AG04450 (cell line): ENCODE measurements around the gene USB1. TPM values are rescaled to one million over a fixed set of nuclear protein-coding genes. Genes with fewer than 3 reads are reported as not detected.

ENCODE experiments used
- CTCF ChIA-PET: fragments of 300-600, 350-600 bp; formaldehyde crosslinking; extraction: SDS; loops from one replicate; lab custom pipeline; 2022; ENCODE audit warnings: antibody characterized with exemption, inconsistent platforms; lab: Charles Lee
- POLR2A ChIA-PET: fragments of 350-600 bp; formaldehyde crosslinking; extraction: SDS; loops from one replicate; lab custom pipeline; 2021; ENCODE audit warnings: antibody characterized with exemption, inconsistent platforms; lab: Yijun Ruan, JAX
- DNase-seq: peaks from one replicate; pipeline ENCODE4 v3.0.0-alpha.2; 2011; ENCODE audit warnings: low read depth, low spot score
- H3K27ac ChIP-seq: one replicate; pipeline ENCODE4 v1.5.1; 2012; ENCODE audit warnings: low read depth, low read length, control low read depth
- H3K27me3 ChIP-seq: one replicate; pipeline ENCODE4 v1.6.0; 2012; ENCODE audit warnings: low read length; ENCODE audit not compliant: control insufficient read depth, insufficient read depth
- H3K4me3 ChIP-seq: 2 replicates; pipeline ENCODE4 v1.5.1; 2011; ENCODE audit warnings: mild to moderate bottlenecking, low read depth, low read length, control low read depth
- H3K9me3 ChIP-seq: 2 replicates; pipeline ENCODE4 v1.5.1; 2012; ENCODE audit warnings: low read length; ENCODE audit not compliant: control insufficient read depth, insufficient read depth
- polyA plus RNA-seq: library from polyadenylated mRNA; depleted of rRNA; stranded (reverse); fragments of >200 nt; gene quantifications from 2 replicates; pipeline ENCODE4 v1.2.3, GENCODE V29; 2011
- TF ChIP-seq, protein P1 (sequence below): IDR thresholded peaks from 2 replicates; pipeline ENCODE4 v1.5.1; 2011; ENCODE audit warnings: low read depth, low read length, control low read depth, inconsistent platforms

The USB1 gene
- polyA plus RNA-seq, 1 experiment, result 48.7 TPM

GRCh38 chr16:58047557-58048348 is 46.5 kb downstream of the USB1 start:
- H3K27ac ChIP-seq, result no peak overlapping the region
- TF ChIP-seq, protein P1, sequence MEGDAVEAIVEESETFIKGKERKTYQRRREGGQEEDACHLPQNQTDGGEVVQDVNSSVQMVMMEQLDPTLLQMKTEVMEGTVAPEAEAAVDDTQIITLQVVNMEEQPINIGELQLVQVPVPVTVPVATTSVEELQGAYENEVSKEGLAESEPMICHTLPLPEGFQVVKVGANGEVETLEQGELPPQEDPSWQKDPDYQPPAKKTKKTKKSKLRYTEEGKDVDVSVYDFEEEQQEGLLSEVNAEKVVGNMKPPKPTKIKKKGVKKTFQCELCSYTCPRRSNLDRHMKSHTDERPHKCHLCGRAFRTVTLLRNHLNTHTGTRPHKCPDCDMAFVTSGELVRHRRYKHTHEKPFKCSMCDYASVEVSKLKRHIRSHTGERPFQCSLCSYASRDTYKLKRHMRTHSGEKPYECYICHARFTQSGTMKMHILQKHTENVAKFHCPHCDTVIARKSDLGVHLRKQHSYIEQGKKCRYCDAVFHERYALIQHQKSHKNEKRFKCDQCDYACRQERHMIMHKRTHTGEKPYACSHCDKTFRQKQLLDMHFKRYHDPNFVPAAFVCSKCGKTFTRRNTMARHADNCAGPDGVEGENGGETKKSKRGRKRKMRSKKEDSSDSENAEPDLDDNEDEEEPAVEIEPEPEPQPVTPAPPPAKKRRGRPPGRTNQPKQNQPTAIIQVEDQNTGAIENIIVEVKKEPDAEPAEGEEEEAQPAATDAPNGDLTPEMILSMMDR, result no peak
- no peaks in the 10 kb centered on the region for H3K9me3 ChIP-seq
- DNase-seq, result no peak
- POLR2A ChIA-PET, result no interaction called here
- H3K27me3 ChIP-seq, result no peaks in the 10 kb centered on the region
- no peak overlapping the region for H3K4me3 ChIP-seq
- CTCF ChIA-PET, result interaction anchor here (0.7 kb wide), 1 partner anchor 186 kb away, joined by 5 read pairs; no protein-coding TSS in a partner anchor

- ChIA-PET CTCF (no interaction called here), POLR2A (no interaction called here)
- H3K27me3 ChIP-seq, result no peaks in the 10 kb centered on the region
- H3K4me3 ChIP-seq, result no peak overlapping the region
- H3K9me3 ChIP-seq, result no peaks in the 10 kb centered on the region; the same call in 1 of the 2 replicates
- no peak for DNase-seq
- TF ChIP-seq, protein P1, result no peak
- H3K27ac ChIP-seq, result no peak overlapping the region
Observed at GRCh38 chr16:58048494-58049231, 47.5 kb downstream of the USB1 start.

DNA sequence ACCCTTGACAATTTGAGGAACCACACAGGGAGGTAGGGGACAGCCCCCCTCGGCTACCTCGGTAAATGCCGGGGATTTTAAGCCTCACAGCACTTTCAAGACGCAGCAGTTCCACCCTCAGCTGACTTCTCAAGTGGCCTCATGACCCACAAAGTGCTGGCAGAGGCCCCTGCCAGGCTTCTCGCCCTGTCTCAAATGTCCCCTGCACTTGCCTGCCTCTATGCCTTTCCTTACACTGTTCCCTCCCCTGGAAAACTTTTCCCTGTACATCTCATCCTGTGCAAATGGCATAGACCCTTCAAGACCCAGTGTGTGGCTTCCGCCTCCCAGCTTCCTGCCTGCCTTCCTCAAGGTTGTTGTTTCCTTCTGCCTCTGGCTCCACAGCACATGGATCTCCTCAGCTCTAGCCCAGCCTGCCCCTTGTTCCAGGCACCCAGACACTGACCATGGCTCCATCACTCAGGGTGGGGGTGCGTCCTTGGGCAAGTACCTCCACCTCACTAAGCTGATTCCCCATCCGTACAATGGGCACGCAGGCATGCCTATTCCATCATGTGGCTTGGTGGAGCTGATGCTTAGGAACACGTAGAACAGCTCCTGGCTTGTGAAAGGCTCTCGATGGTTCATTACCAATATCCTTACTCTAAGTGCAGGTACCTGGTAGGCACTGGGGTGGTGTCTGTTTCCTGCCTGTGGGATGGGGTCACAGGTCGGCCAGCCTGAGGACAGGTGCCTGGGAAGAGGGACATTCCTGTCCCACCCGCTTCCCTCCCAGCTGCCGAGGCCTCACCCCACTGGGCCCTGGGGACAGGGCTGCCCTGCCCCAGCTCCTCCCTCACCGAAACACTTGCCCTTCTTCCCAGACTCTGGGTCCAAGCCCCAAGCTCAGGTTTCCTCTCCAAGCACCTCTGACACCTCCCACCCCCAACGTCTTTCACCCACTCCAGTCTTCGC is 48.3 kb downstream of the USB1 start:
- Histone ChIP-seq H3K4me3 (no peak overlapping the region), H3K27ac (no peak overlapping the region), H3K9me3 (no peaks in the 10 kb centered on the region; the same call in 1 of the 2 replicates), H3K27me3 (no peaks in the 10 kb centered on the region)
- ChIA-PET POLR2A (no interaction called here), CTCF (interaction anchor here (0.6 kb wide), 1 partner anchor 400 kb away, joined by 3 read pairs; no protein-coding TSS in a partner anchor)
- no peak for DNase-seq
- TF ChIP-seq, protein P1, result no peak

DNA sequence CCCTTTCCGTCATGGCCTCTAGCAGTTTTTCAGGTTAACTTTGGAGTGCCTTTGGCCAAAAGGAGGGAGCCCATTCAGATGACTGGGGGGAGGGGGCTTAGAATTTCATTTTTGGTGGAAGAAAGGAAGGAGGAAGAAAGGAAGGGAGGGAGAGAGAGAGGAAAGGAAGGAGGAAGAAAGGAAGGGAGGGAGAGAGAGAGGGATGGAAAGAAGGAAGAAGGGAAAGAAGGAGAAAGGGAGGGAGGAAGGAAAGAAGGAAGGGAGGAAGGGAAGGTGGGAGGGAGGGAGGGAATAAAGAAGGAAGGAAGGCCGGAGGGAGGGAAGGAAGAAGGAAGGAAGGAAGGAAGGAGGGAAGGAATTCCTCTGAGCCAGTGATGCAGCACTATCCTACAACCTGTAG is 50.1 kb downstream of the USB1 start:
- CTCF ChIA-PET, result interaction anchor here (0.6 kb wide), 1 partner anchor 58 kb away, joined by 3 read pairs; no protein-coding TSS in a partner anchor
- TF ChIP-seq, protein P1, result no peak
- Histone ChIP-seq H3K27me3 (peaks cover 3% of the 10 kb centered on the region), H3K27ac (no peak overlapping the region), H3K4me3 (no peak overlapping the region), H3K9me3 (no peaks in the 10 kb centered on the region; the same call in 1 of the 2 replicates)
- DNase-seq, result no peak
- POLR2A ChIA-PET, result no interaction called here
